HepG2 (cell line): ENCODE measurements around the gene ZNFX1. TPM values are rescaled to one million over a fixed set of nuclear protein-coding genes. Genes with fewer than 3 reads are reported as not detected.

Source experiments
- CHD4 ChIP-seq: fragments of 200-600 bp; sonication (generic); IDR thresholded peaks from 2 replicates; pipeline ENCODE4 v1.7.0; 2017; ENCODE audit warnings: mild to moderate bottlenecking, low read length, borderline replicate concordance
- E2F2 ChIP-seq: sonication (generic); formaldehyde crosslinking; IDR thresholded peaks from 2 replicates; pipeline ENCODE4 v1.4.0; 2020; ENCODE audit warnings: missing genetic modification reagents, borderline replicate concordance
- ERF ChIP-seq: IDR thresholded peaks from 2 replicates; pipeline ENCODE4 v1.6.1; 2018; ENCODE audit warnings: missing biosample characterization, missing genetic modification reagents
- HBP1 ChIP-seq: IDR thresholded peaks from 2 replicates; pipeline ENCODE4 v1.6.1; 2016; ENCODE audit warnings: low read depth, control low read depth
- ZBTB4 ChIP-seq: sonication (generic); formaldehyde crosslinking; IDR thresholded peaks from 2 replicates; pipeline ENCODE4 v1.4.0; 2020; ENCODE audit warnings: missing genetic modification reagents, mild to moderate bottlenecking, borderline replicate concordance
- ZHX1 ChIP-seq: sonication (generic); formaldehyde crosslinking; IDR thresholded peaks from 2 replicates; pipeline ENCODE4 v1.8.1; 2022; ENCODE audit warnings: low read depth, mild to moderate bottlenecking, missing genetic modification reagents
- ZNF232 ChIP-seq: sonication (generic); formaldehyde crosslinking; IDR thresholded peaks from 2 replicates; pipeline ENCODE4 v1.4.0; 2020; ENCODE audit warnings: missing genetic modification reagents, borderline replicate concordance
- ZNF615 ChIP-seq: sonication (generic); formaldehyde crosslinking; IDR thresholded peaks from 2 replicates; pipeline ENCODE4 v1.5.0; 2020; ENCODE audit warnings: mild to moderate bottlenecking, missing genetic modification reagents, borderline replicate concordance
- polyA plus RNA-seq, 8 experiments: library from polyadenylated mRNA; depleted of rRNA in 3 of 8; stranded (reverse) in 7 of 8; unstranded in 1 of 8; fragments of >200 nt; fragmentation: Illumina TruSeq in 4 of 8; extraction: Trizol in 4 of 8; gene quantifications; 2 replicates each; pipeline versions ENCODE4 v1.2.1 to v1.2.3, GENCODE V29; 2011 to 2016; ENCODE audit warnings: low read depth in 4 of 8, missing spikeins in 1 of 8, mixed read lengths in 1 of 8; ENCODE audit not compliant: insufficient read depth in 1 of 8
- total RNA-seq, 5 experiments: library from RNA; depleted of rRNA; stranded (reverse); fragments of >200 nt; fragmentation: Illumina TruSeq; extraction: Trizol; gene quantifications; 2 replicates each; pipeline ENCODE4 v1.2.3, GENCODE V29; 2016; ENCODE audit warnings: low read depth in 1 of 5
- TF ChIP-seq, protein P1 (sequence below): IDR thresholded peaks from 2 replicates; pipeline ENCODE4 v1.6.1; 2012; ENCODE audit warnings: low read depth, low read length, improper control_type of control experiment
- TF ChIP-seq, protein P2 (sequence below): sonication (generic); formaldehyde crosslinking; IDR thresholded peaks from 2 replicates; pipeline ENCODE4 v1.4.0; 2020; ENCODE audit warnings: missing genetic modification reagents
- TF ChIP-seq, protein P3 (sequence below): sonication (generic); formaldehyde crosslinking; IDR thresholded peaks from 2 replicates; pipeline ENCODE4 v1.5.1; 2020; ENCODE audit warnings: missing genetic modification reagents, mild to moderate bottlenecking, borderline replicate concordance

The ZNFX1 gene
- total and polyA plus RNA-seq, 2 of the 13 experiments (the other 11 are each of a cell fraction or from before 2014, with no cell fraction given): 2.9 to 11.1 TPM

GRCh38 chr20:49219091-49219923 is 58.5 kb downstream of the ZNFX1 start, which contains the start of gene DDX27 (continued):
- TF ChIP-seq, protein P1, sequence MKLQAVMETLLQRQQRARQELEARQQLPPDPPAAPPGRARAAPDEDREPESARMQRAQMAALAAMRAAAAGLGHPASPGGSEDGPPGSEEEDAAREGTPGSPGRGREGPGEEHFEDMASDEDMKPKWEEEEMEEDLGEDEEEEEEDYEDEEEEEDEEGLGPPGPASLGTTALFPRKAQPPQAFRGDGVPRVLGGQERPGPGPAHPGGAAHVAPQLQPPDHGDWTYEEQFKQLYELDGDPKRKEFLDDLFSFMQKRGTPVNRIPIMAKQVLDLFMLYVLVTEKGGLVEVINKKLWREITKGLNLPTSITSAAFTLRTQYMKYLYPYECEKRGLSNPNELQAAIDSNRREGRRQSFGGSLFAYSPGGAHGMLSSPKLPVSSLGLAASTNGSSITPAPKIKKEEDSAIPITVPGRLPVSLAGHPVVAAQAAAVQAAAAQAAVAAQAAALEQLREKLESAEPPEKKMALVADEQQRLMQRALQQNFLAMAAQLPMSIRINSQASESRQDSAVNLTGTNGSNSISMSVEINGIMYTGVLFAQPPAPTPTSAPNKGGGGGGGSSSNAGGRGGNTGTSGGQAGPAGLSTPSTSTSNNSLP: peak; percentile 35; the same call in 1 of the 2 replicates
- peak; percentile 89; the same call in 1 of the 2 replicates for TF ChIP-seq E2F2 (CRISPR knock-in tag)
- peak; percentile 91 for TF ChIP-seq HBP1
- peak; percentile 91; the same call in 1 of the 2 replicates for TF ChIP-seq ZNF232 (CRISPR knock-in tag)
- no peak for TF ChIP-seq CHD4
- TF ChIP-seq ERF (CRISPR knock-in tag): peak; percentile 95
- TF ChIP-seq ZNF615 (CRISPR knock-in tag): no peak
- TF ChIP-seq ZBTB4 (CRISPR knock-in tag): peak; percentile 84; the same call in 1 of the 2 replicates
- TF ChIP-seq, protein P2, sequence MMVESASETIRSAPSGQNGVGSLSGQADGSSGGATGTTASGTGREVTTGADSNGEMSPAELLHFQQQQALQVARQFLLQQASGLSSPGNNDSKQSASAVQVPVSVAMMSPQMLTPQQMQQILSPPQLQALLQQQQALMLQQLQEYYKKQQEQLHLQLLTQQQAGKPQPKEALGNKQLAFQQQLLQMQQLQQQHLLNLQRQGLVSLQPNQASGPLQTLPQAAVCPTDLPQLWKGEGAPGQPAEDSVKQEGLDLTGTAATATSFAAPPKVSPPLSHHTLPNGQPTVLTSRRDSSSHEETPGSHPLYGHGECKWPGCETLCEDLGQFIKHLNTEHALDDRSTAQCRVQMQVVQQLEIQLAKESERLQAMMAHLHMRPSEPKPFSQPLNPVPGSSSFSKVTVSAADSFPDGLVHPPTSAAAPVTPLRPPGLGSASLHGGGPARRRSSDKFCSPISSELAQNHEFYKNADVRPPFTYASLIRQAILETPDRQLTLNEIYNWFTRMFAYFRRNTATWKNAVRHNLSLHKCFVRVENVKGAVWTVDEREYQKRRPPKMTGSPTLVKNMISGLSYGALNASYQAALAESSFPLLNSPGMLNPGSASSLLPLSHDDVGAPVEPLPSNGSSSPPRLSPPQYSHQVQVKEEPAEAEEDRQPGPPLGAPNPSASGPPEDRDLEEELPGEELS (CRISPR knock-in tag): peak; percentile 74; the same call in 1 of the 2 replicates
- TF ChIP-seq, protein P3, sequence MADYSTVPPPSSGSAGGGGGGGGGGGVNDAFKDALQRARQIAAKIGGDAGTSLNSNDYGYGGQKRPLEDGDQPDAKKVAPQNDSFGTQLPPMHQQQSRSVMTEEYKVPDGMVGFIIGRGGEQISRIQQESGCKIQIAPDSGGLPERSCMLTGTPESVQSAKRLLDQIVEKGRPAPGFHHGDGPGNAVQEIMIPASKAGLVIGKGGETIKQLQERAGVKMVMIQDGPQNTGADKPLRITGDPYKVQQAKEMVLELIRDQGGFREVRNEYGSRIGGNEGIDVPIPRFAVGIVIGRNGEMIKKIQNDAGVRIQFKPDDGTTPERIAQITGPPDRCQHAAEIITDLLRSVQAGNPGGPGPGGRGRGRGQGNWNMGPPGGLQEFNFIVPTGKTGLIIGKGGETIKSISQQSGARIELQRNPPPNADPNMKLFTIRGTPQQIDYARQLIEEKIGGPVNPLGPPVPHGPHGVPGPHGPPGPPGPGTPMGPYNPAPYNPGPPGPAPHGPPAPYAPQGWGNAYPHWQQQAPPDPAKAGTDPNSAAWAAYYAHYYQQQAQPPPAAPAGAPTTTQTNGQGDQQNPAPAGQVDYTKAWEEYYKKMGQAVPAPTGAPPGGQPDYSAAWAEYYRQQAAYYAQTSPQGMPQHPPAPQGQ (CRISPR knock-in tag): 0 out of 2 replicates have a peak, but pooled peaks have one; percentile 29
- peak; percentile 75; the same call in 1 of the 2 replicates for TF ChIP-seq ZHX1 (CRISPR knock-in tag)
